Measurements from ENCODE around the gene SKI. TPM values are rescaled to one million over a fixed set of nuclear protein-coding genes. Genes with fewer than 3 reads are reported as not detected.

Gene SKI
- total and polyA plus RNA-seq, 2 of the 4 experiments (the other 2 are of a cell fraction), result 2.3 to 20.1 TPM

DNA sequence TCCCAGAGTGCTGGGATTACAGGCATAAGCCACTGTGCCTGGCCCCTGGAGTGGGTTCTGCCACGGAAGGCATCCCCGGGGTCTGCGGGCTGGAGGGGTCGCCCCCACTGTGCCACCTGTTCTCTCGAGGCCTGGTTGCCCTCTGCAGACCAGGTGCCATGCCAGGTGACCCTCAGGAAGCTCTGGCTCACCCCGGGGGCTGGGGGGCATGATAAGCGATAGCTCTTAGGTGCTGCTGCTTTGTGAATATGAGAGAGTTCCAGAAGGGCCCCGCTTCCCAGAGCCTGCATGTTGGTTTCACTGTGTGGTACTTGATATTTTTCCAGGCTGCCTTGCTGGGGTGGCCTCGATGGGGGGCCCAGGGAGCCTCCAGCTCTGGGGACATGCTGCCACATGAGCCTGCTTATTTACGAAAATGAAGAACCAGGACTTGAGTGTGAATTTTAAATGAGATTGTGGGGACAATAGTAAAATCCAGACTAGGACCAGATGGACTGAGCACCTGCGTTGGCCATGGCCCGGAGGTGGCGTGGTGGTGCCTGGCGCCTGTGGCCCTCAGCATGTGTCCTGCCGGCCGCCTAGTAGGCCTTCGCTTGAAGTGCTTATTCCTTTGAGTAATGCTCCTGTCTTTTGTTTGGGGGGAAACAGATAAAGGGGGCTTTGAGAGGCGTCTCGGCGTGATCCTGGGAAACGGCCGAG, 7.3 kb downstream of the SKI start:
- H2BK120ac ChIP-seq (ENCODE audit: low read depth, low read length), result no peak overlapping the region
- intact Hi-C loops (cut with micrococcal nuclease), result loop anchor here (2.0 kb wide), 1 partner anchor 55 kb away; no protein-coding TSS in a partner anchor
- no peak overlapping the region for H3K56ac ChIP-seq (ENCODE audit: extremely low read depth, insufficient read depth, low read length)
- H3K4me3 ChIP-seq (ENCODE audit: insufficient read depth, low read depth, low read length), result no peak overlapping the region
- BruUV-seq (replicated peaks), result no TSS peak
- no peak for DNase-seq
- H3K27ac ChIP-seq (ENCODE audit: insufficient read depth, low read length), result peak overlapping the region; percentile 86; the same call in 1 of the 2 replicates
- H2AFZ ChIP-seq (replicated peaks; ENCODE audit: low read length, poor library complexity), result no peak overlapping the region
- no peak overlapping the region for H4K5ac ChIP-seq (ENCODE audit: low read depth, low read length)
- peak overlapping the region; percentile 11; the same call in 1 of the 2 replicates for H3K9ac ChIP-seq (ENCODE audit: low read depth, low read length)
- peaks cover 28% of the 10 kb centered on the region for H3K9me1 ChIP-seq (ENCODE audit: insufficient read depth, low read length)
- peaks cover 99% of the 10 kb centered on the region for H4K20me1 ChIP-seq (ENCODE audit: insufficient read depth, low read length)
- no peak overlapping the region for H3K23ac ChIP-seq (ENCODE audit: low read depth, low read length)
- no peak overlapping the region for H4K8ac ChIP-seq (ENCODE audit: low read depth in 2 of 2, low read length in 2 of 2)
- no peak overlapping the region for H2BK15ac ChIP-seq (ENCODE audit: low read depth, low read length)
- H2AK5ac ChIP-seq (ENCODE audit: low read depth, low read length), result no peak overlapping the region; the same call in 1 of the 2 replicates
- H3K4me1 ChIP-seq (ENCODE audit: control insufficient read depth, insufficient read depth, low read length), result peaks cover 57% of the 10 kb centered on the region
- H3K36me3 ChIP-seq (ENCODE audit: control insufficient read depth, insufficient read depth, low read length), result peaks cover 2% of the 10 kb centered on the region; the same call in 1 of the 2 replicates
- no peak overlapping the region for H3K4ac ChIP-seq (ENCODE audit: low read depth, low read length)
- ATAC-seq (ENCODE audit: low read depth), result no peak
- POLR2A ChIA-PET (ENCODE audit: unreplicated experiment), result no interaction called here
- no peaks in the 10 kb centered on the region for H3K27me3 ChIP-seq (ENCODE audit: control insufficient read depth, insufficient read depth, low read length)
- H2AK9ac ChIP-seq (replicated peaks; ENCODE audit: low read depth, low read length, poor library complexity), result no peak overlapping the region
- H3K9me3 ChIP-seq (ENCODE audit: control insufficient read depth, insufficient read depth, low read length), result no peaks in the 10 kb centered on the region
- no peak overlapping the region for H3K14ac ChIP-seq (replicated peaks; ENCODE audit: low read depth, low read length)
- H3K79me1 ChIP-seq (ENCODE audit: low read depth in 1 of 2, low read length in 2 of 2), result peaks cover 0 to 42% of the 10 kb centered on the region in 2 experiments; a peak in 2 of 4 replicates
- no peak overlapping the region for H3K18ac ChIP-seq (ENCODE audit: low read depth, low read length)
- H2BK20ac ChIP-seq (ENCODE audit: low read depth, low read length), result no peak overlapping the region
- CTCF ChIA-PET, result no interaction called here
- in situ Hi-C loops (cut with MboI; ENCODE audit: low sequenced_read_pairs), result loop anchor here (5.0 kb wide), 1 partner anchor 62 kb away; no protein-coding TSS in a partner anchor
- H2BK5ac ChIP-seq (ENCODE audit: low read depth, low read length, poor library complexity, severe bottlenecking), result no peak overlapping the region
- no peak overlapping the region for H3K4me2 ChIP-seq (ENCODE audit: low read depth, low read length)
- WGBS, 2 experiments (ENCODE audit: extremely low coverage in 2 of 2, insufficient read length in 1 of 2), result 85% methylated on average over 8 of the region's 22 CpGs; no CpG with 5 or more reads in 1 of the 2 experiments
- dilution Hi-C loops (cut with HindIII; ENCODE audit: low sequenced_read_pairs, unreplicated experiment), result no loop called here
- H4K91ac ChIP-seq (ENCODE audit: insufficient read depth, low read depth, low read length), result peak overlapping the region; percentile 6; the same call in 1 of the 2 replicates
- TF ChIP-seq, protein P1, sequence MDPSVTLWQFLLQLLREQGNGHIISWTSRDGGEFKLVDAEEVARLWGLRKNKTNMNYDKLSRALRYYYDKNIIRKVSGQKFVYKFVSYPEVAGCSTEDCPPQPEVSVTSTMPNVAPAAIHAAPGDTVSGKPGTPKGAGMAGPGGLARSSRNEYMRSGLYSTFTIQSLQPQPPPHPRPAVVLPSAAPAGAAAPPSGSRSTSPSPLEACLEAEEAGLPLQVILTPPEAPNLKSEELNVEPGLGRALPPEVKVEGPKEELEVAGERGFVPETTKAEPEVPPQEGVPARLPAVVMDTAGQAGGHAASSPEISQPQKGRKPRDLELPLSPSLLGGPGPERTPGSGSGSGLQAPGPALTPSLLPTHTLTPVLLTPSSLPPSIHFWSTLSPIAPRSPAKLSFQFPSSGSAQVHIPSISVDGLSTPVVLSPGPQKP (IDR thresholded peaks at IDR 0.05; ENCODE audit: borderline replicate concordance, low read depth, low read length), result no peak
- TF ChIP-seq MAFK (IDR thresholded peaks at IDR 0.05; ENCODE audit: low read depth, low read length) (no peak), CHD1 (IDR thresholded peaks at IDR 0.05; ENCODE audit: low read depth, low read length) (no peak), RAD21 (IDR thresholded peaks at IDR 0.05; ENCODE audit: low read length) (no peak), CEBPB (IDR thresholded peaks at IDR 0.05; ENCODE audit: low read depth, low read length) (no peak), SMC3 (IDR thresholded peaks at IDR 0.05; ENCODE audit: low read depth, low read length) (no peak), POLR2A (IDR thresholded peaks at IDR 0.05; ENCODE audit: low read depth, low read length) (no peak), MAZ (IDR thresholded peaks at IDR 0.05; ENCODE audit: borderline replicate concordance, low read depth, low read length) (no peak), MXI1 (IDR thresholded peaks at IDR 0.05; ENCODE audit: borderline replicate concordance, low read depth, low read length) (no peak), NFE2L2 (IDR thresholded peaks at IDR 0.05; ENCODE audit: low read depth, low read length) (no peak), BHLHE40 (IDR thresholded peaks at IDR 0.05; ENCODE audit: low read depth, low read length) (no peak), FOS (IDR thresholded peaks at IDR 0.05; ENCODE audit: low read depth, low read length) (no peak), RCOR1 (IDR thresholded peaks at IDR 0.05; ENCODE audit: insufficient replicate concordance, low read length) (no peak)
- TF ChIP-seq, protein P2, sequence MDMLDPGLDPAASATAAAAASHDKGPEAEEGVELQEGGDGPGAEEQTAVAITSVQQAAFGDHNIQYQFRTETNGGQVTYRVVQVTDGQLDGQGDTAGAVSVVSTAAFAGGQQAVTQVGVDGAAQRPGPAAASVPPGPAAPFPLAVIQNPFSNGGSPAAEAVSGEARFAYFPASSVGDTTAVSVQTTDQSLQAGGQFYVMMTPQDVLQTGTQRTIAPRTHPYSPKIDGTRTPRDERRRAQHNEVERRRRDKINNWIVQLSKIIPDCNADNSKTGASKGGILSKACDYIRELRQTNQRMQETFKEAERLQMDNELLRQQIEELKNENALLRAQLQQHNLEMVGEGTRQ (IDR thresholded peaks at IDR 0.05; ENCODE audit: low read depth, low read length), result no peak
- TF ChIP-seq, protein P3, sequence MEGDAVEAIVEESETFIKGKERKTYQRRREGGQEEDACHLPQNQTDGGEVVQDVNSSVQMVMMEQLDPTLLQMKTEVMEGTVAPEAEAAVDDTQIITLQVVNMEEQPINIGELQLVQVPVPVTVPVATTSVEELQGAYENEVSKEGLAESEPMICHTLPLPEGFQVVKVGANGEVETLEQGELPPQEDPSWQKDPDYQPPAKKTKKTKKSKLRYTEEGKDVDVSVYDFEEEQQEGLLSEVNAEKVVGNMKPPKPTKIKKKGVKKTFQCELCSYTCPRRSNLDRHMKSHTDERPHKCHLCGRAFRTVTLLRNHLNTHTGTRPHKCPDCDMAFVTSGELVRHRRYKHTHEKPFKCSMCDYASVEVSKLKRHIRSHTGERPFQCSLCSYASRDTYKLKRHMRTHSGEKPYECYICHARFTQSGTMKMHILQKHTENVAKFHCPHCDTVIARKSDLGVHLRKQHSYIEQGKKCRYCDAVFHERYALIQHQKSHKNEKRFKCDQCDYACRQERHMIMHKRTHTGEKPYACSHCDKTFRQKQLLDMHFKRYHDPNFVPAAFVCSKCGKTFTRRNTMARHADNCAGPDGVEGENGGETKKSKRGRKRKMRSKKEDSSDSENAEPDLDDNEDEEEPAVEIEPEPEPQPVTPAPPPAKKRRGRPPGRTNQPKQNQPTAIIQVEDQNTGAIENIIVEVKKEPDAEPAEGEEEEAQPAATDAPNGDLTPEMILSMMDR (conservative IDR thresholded peaks at IDR 0.05; ENCODE audit: low read depth, low read length), result no peak
